ENCODE measurements around the gene PSMB3.
"Not testable (repeated sequence)": the region's sequence is repeated elsewhere in the genome, so short reads cannot be mapped to it uniquely, and the experiment has no call there.

Gene PSMB3

GRCh38 chr17:38725066-38725465, 27.5 kb upstream of the PSMB3 start:
- Mint-ChIP-seq H3K27me3 (ENCODE audit: low read depth) (no peaks in the 10 kb centered on the region), H3K27ac (no peak overlapping the region), H3K4me3 (no peak overlapping the region), H3K9me3 (no peaks in the 10 kb centered on the region), H3K4me1 (ENCODE audit: low read depth) (peaks cover 36% of the 10 kb centered on the region), H3K36me3 (ENCODE audit: low read depth) (peaks cover 36% of the 10 kb centered on the region)
- no peak for DNase-seq (ENCODE audit: low spot score)

DNA sequence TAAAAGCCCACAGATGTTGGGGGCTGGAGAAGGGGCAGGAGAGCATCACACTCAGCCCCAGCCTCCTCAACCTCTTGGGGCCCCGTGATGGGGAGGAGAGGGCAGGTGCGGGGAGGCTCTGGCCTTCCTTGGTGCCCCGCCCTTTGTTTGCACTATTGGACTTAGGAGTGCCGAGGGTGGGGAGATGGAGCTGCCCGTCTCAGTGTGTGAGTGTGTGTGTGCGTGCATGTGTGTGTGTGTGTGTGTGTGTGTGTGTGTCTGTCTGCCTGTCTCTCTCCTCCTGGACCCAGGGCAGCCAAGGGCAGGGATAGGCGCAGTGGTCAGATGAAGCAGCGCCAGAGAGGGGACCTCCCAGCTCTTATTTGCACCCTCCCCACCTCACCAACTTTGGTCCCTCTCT, 26.4 kb upstream of the PSMB3 start:
- H3K4me3 Mint-ChIP-seq; H3K9me3 Mint-ChIP-seq; H3K27me3 Mint-ChIP-seq (ENCODE audit: low read depth); DNase-seq (ENCODE audit: low spot score): not testable (repeated sequence)
- peaks cover 39% of the 10 kb centered on the region for H3K4me1 Mint-ChIP-seq (ENCODE audit: low read depth)
- peak overlapping the region; percentile 55 for H3K27ac Mint-ChIP-seq
- peaks cover 34% of the 10 kb centered on the region for H3K36me3 Mint-ChIP-seq (ENCODE audit: low read depth)

- H3K27ac Mint-ChIP-seq, result peak overlapping the region; percentile 85
- peak overlapping the region; percentile 82 for H3K4me3 Mint-ChIP-seq
- H3K4me1 Mint-ChIP-seq (ENCODE audit: low read depth), result peaks cover 49% of the 10 kb centered on the region
- DNase-seq (ENCODE audit: low spot score), result peak; percentile 85
- peaks cover 30% of the 10 kb centered on the region for H3K36me3 Mint-ChIP-seq (ENCODE audit: low read depth)
- H3K9me3 Mint-ChIP-seq, result no peaks in the 10 kb centered on the region
- no peaks in the 10 kb centered on the region for H3K27me3 Mint-ChIP-seq (ENCODE audit: low read depth)
Observed at GRCh38 chr17:38727736-38728135, 24.8 kb upstream of the PSMB3 start.

- no peaks in the 10 kb centered on the region for H3K27me3 Mint-ChIP-seq (ENCODE audit: low read depth)
- peaks cover 47% of the 10 kb centered on the region for H3K4me1 Mint-ChIP-seq (ENCODE audit: low read depth)
Observed at GRCh38 chr17:38728290-38728831, 24.2 kb upstream of the PSMB3 start.

DNA sequence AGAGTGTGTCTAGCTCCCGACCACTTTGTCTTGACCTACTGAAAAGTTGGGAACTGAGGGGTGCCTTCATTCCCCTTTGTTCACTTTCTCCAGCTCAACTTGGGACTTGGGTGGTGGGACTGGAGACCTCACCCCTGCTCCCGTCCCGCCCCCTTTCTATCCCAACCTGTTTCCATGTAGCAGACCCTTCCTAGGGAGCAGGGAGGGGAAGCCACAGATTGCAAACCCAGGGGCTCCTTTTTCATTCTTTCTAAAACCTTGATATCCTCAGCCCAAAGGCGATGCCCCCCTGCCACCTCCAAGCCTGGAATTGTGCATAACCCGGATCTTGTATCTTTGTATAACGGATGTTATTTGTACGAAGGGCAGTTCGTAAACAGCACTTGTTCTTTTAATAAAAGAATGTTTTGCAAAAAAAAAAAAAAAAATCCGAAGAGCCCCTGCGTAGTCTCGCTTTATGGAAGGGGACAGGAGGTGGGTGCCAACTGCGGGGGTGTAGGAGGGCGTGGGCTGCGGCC, 23.1 kb upstream of the PSMB3 start:
- Mint-ChIP-seq H3K27ac (peak overlapping the region; percentile 76), H3K27me3 (ENCODE audit: low read depth) (no peaks in the 10 kb centered on the region), H3K4me1 (ENCODE audit: low read depth) (peaks cover 55% of the 10 kb centered on the region), H3K9me3 (no peaks in the 10 kb centered on the region), H3K4me3 (peak overlapping the region; percentile 82), H3K36me3 (ENCODE audit: low read depth) (peaks cover 29% of the 10 kb centered on the region)
- no peak for DNase-seq (ENCODE audit: low spot score)

More at GRCh38 chr17:38728290-38728831, 24.2 kb upstream of the PSMB3 start:
- peak; percentile 66 for DNase-seq (ENCODE audit: low spot score)
- Mint-ChIP-seq H3K36me3 (ENCODE audit: low read depth) (peaks cover 26% of the 10 kb centered on the region), H3K27ac (peak overlapping the region; percentile 85), H3K9me3 (no peaks in the 10 kb centered on the region), H3K4me3 (peak overlapping the region; percentile 82)

DNA sequence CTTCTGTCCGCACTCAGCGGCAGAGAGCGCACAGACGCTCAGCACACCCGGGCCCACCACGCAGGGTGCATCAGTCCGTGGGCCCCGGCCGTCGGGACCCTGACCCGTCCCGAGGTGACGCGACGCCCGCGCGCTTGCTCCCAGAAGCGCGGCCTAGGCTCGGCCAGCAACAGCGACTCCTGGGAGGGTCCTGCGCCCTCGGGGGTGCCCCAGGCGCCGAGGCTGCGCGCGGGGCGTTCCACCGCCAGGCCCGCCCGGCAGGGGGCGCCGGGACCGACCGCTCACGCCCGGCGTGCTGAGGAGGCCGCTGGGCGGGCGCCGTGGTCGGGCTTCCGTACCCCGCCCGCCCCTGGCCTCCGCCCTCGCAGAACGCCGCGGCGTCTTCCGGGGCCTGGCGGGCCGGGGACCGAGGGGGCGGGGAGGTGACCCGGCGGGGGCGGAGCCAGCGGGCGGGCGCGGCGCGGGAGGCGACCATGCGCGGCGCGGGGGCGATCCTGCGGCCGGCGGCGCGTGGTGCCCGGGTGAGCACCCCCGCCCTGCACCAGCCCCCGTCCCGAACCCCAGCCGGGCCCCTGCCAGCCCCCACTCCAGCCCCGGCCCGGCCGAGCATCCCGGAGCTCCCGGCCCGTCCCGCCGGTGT, 22.5 kb upstream of the PSMB3 start, which contains the start of gene CISD3:
TSS of gene CISD3 (plus strand) at position 456 of the 640 bp plus-strand sequence. CDS start at position 474, 18 bp downstream.
- Mint-ChIP-seq H3K36me3 (ENCODE audit: low read depth) (peaks cover 30% of the 10 kb centered on the region), H3K27me3 (ENCODE audit: low read depth) (no peaks in the 10 kb centered on the region), H3K9me3 (no peaks in the 10 kb centered on the region), H3K27ac (peak within 1 kb of the TSS; percentile 95), H3K4me3 (peak within 1 kb of the TSS; percentile 96), H3K4me1 (ENCODE audit: low read depth) (peaks cover 56% of the 10 kb centered on the region)
- peak; percentile 88 for DNase-seq (ENCODE audit: low spot score)

DNA sequence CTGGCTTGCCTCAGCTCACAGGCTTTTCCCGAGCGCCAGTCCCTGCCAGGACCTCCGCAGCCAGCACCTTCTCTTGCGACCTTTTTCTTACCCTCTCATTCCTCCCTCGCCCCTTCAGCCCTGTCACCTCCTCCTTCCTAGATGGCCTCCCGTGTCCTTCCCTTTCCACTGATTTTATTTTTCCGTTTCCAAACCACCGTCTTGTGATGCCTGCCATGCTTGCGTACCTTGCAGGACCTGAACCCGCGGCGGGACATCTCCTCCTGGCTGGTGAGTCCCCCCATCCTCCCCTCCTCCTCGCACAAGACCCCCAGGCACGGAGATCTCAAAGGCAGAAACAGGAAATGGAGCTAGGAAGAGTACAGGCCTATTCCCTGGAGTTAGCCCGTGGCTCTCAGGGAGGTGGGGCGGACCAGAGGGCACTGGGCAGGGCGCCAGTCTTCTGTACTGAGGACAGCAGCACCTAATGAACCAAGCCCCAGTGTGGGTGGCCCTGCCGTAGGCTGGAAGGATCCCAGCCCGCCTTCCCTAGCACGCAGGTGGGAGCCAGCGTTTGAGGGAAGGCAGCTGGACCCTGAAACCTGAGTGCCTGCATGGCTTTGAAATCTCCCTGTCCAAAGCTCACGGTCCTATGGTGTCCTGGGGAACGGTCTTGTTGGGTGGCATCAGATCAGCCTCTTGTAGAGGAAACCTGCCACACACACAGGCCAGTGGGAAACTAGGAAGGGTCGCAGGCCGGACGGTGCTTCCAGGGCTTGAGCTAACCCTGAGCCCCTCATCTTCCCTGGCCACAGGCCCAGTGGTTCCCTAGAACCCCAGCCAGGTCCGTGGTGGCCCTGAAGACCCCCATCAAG, 21.8 kb upstream of the PSMB3 start:
- Mint-ChIP-seq H3K4me3 (peak overlapping the region; percentile 96), H3K4me1 (ENCODE audit: low read depth) (peaks cover 56% of the 10 kb centered on the region), H3K27ac (peak overlapping the region; percentile 95), H3K9me3 (no peaks in the 10 kb centered on the region), H3K36me3 (ENCODE audit: low read depth) (peaks cover 26% of the 10 kb centered on the region), H3K27me3 (ENCODE audit: low read depth) (no peaks in the 10 kb centered on the region)
- no peak for DNase-seq (ENCODE audit: low spot score)

GRCh38 chr17:38731526-38732294, 20.8 kb upstream of the PSMB3 start:
- H3K4me1 Mint-ChIP-seq (ENCODE audit: low read depth), result peaks cover 52% of the 10 kb centered on the region
- H3K9me3 Mint-ChIP-seq, result no peaks in the 10 kb centered on the region
- H3K27ac Mint-ChIP-seq, result peak overlapping the region; percentile 70
- no peaks in the 10 kb centered on the region for H3K27me3 Mint-ChIP-seq (ENCODE audit: low read depth)
- H3K36me3 Mint-ChIP-seq (ENCODE audit: low read depth), result peaks cover 26% of the 10 kb centered on the region
- H3K4me3 Mint-ChIP-seq, result peak overlapping the region; percentile 96
- DNase-seq (ENCODE audit: low spot score), result no peak

GRCh38 chr17:38732376-38733281, 19.9 kb upstream of the PSMB3 start:
- peaks cover 46% of the 10 kb centered on the region for H3K4me1 Mint-ChIP-seq (ENCODE audit: low read depth)
- H3K9me3 Mint-ChIP-seq, result no peaks in the 10 kb centered on the region
- peaks cover 26% of the 10 kb centered on the region for H3K36me3 Mint-ChIP-seq (ENCODE audit: low read depth)
- H3K27ac Mint-ChIP-seq, result peak overlapping the region; percentile 70
- no peak for DNase-seq (ENCODE audit: low spot score)
- peak overlapping the region; percentile 96 for H3K4me3 Mint-ChIP-seq
- no peaks in the 10 kb centered on the region for H3K27me3 Mint-ChIP-seq (ENCODE audit: low read depth)

- no peaks in the 10 kb centered on the region for H3K27me3 Mint-ChIP-seq (ENCODE audit: low read depth)
- peaks cover 19% of the 10 kb centered on the region for H3K36me3 Mint-ChIP-seq (ENCODE audit: low read depth)
- DNase-seq (ENCODE audit: low spot score), result no peak
- no peaks in the 10 kb centered on the region for H3K9me3 Mint-ChIP-seq
- peaks cover 40% of the 10 kb centered on the region for H3K4me1 Mint-ChIP-seq (ENCODE audit: low read depth)
- H3K4me3 Mint-ChIP-seq, result no peak overlapping the region
- H3K27ac Mint-ChIP-seq, result no peak overlapping the region
Observed at GRCh38 chr17:38733282-38733981, 19.1 kb upstream of the PSMB3 start.

DNA sequence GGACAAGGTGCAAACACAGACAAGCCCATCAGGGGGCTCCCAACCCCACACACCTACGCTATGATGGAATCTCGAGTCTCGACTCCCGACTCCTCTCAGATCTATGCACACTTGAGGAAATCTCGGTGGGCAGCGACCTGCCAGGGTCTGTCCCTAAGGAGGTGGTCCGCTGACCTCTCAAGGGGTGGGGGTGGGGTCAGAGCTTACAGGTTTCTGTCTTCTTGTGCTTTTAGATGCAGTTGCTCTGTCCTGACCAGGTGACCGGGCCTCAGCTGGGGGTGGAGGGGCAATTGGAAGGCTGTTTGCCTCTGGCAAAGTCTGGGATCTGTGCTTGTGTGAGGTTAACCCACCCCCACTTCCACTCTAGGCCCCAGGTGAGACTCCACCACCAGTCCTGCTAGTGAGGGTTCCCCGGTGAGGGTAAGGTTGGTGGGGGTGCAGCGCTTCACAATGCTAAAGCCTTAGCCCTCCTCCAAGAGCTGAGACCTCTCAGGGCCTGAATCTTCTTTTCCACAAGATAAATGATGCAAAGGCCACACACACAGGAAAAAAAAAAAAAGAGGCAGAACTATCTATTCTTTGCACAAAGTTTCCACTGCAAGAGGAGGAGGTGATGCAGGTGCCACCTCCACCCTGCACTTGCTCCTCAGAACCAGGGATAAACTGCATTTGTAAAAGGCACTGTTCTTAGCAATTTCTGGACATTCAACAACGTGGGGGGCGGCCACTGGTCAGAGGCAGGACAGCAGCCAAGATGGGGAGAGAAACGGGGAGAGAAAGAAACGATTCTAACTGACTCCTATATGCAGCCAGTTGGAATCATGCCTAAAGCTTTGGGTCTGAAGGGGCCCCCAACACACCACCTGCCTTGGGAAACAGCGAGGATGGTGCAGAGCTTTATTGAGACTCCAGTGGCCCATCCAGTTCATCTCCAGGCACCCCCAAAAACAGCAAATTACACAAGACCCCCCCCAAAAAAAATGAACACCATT, 18.3 kb upstream of the PSMB3 start:
- no peaks in the 10 kb centered on the region for H3K27me3 Mint-ChIP-seq (ENCODE audit: low read depth)
- H3K9me3 Mint-ChIP-seq, result no peaks in the 10 kb centered on the region
- H3K4me3 Mint-ChIP-seq, result no peak overlapping the region
- no peak overlapping the region for H3K27ac Mint-ChIP-seq
- H3K36me3 Mint-ChIP-seq (ENCODE audit: low read depth), result peaks cover 18% of the 10 kb centered on the region
- peaks cover 32% of the 10 kb centered on the region for H3K4me1 Mint-ChIP-seq (ENCODE audit: low read depth)
- DNase-seq (ENCODE audit: low spot score), result no peak

Data from T-helper 2 cell treated with Interferon-gamma antibody and Interleukin-4, amounts not matched to agents 5 μg/mL and 100 μg/mL, for 36 hours (primary cell).